HL-60 (cell line): ENCODE data around the gene BCAS4.

Experiments
- GABPA ChIP-seq: IDR thresholded peaks from 2 replicates; pipeline ENCODE4 v1.6.1; 2012; ENCODE audit warnings: low read depth
- POLR2AphosphoS5 ChIP-seq: IDR thresholded peaks from 2 replicates; pipeline ENCODE4 v1.6.1; 2012; ENCODE audit warnings: low read depth
- SPI1 ChIP-seq: IDR thresholded peaks from 2 replicates; pipeline ENCODE4 v1.6.1; 2012; ENCODE audit warnings: low read depth, mild to moderate bottlenecking, borderline replicate concordance
- TF ChIP-seq, protein P1 (sequence below): IDR thresholded peaks from one replicate; pipeline ENCODE4 v1.5.1; 2011; ENCODE audit warnings: low read length, control low read depth, inconsistent platforms; ENCODE audit not compliant: insufficient read depth
- TF ChIP-seq, protein P2 (sequence below): IDR thresholded peaks from 2 replicates; pipeline ENCODE4 v1.6.1; 2012; ENCODE audit warnings: low read depth; ENCODE audit not compliant: insufficient replicate concordance

DNA sequence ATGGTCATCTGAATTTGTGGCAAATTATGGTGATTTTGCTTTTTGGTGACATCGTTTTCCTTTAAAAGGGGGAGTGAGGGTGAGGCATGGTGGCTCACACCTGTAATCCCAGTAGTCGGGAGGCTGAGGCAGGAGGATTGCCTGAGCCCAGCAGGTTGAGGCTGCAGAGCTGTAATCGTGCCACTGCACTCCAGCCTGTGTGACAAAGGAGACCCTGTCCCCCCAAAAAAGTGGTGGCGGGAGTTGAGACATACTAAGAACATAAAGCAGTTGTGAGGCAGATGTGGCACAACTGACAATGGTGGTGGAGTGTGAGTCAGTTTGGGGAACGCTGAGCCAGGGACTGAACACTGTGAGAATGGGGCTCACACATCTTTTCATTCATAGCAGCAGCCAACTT, 90.9 kb downstream of the BCAS4 start:
- TF ChIP-seq, protein P1, sequence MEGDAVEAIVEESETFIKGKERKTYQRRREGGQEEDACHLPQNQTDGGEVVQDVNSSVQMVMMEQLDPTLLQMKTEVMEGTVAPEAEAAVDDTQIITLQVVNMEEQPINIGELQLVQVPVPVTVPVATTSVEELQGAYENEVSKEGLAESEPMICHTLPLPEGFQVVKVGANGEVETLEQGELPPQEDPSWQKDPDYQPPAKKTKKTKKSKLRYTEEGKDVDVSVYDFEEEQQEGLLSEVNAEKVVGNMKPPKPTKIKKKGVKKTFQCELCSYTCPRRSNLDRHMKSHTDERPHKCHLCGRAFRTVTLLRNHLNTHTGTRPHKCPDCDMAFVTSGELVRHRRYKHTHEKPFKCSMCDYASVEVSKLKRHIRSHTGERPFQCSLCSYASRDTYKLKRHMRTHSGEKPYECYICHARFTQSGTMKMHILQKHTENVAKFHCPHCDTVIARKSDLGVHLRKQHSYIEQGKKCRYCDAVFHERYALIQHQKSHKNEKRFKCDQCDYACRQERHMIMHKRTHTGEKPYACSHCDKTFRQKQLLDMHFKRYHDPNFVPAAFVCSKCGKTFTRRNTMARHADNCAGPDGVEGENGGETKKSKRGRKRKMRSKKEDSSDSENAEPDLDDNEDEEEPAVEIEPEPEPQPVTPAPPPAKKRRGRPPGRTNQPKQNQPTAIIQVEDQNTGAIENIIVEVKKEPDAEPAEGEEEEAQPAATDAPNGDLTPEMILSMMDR: no peak
- TF ChIP-seq POLR2AphosphoS5: no peak
- TF ChIP-seq, protein P2, sequence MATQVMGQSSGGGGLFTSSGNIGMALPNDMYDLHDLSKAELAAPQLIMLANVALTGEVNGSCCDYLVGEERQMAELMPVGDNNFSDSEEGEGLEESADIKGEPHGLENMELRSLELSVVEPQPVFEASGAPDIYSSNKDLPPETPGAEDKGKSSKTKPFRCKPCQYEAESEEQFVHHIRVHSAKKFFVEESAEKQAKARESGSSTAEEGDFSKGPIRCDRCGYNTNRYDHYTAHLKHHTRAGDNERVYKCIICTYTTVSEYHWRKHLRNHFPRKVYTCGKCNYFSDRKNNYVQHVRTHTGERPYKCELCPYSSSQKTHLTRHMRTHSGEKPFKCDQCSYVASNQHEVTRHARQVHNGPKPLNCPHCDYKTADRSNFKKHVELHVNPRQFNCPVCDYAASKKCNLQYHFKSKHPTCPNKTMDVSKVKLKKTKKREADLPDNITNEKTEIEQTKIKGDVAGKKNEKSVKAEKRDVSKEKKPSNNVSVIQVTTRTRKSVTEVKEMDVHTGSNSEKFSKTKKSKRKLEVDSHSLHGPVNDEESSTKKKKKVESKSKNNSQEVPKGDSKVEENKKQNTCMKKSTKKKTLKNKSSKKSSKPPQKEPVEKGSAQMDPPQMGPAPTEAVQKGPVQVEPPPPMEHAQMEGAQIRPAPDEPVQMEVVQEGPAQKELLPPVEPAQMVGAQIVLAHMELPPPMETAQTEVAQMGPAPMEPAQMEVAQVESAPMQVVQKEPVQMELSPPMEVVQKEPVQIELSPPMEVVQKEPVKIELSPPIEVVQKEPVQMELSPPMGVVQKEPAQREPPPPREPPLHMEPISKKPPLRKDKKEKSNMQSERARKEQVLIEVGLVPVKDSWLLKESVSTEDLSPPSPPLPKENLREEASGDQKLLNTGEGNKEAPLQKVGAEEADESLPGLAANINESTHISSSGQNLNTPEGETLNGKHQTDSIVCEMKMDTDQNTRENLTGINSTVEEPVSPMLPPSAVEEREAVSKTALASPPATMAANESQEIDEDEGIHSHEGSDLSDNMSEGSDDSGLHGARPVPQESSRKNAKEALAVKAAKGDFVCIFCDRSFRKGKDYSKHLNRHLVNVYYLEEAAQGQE: no peak
- no peak for TF ChIP-seq GABPA
- no peak for TF ChIP-seq SPI1
